NCI-H446 treated with DMSO at 0.1 percent for 48 hours (cell line): ENCODE data around the gene CBFA2T3.

Experiments used
- DNase-seq: peaks from one replicate; lab custom pipeline; 2025; lab: John Stamatoyannopoulos, UW

Gene CBFA2T3

DNA sequence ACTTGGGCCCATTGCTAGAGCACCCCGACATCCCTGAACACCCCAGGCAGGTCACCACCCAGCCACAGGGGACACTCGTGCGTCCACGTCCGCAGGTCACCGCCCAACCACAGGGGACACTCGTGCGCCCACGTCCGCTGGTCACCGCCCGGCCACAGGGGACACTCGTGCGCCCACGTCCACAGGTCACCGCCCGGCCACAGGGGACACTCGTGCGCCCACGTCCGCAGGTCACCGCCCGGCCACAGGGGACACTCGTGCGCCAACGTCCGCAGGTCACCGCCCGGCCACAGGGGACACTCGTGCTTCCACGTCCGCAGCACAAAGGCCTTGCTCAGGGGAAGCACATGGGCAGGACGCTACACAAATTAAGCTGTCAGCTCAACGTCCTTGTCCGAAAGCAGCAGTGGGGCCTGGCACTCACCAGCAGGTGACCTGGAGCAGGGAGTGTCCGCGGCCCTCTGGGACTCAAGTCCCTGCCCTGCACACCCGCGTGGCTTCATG, 137.9 kb downstream of the CBFA2T3 start:
- DNase-seq: no peak

DNA sequence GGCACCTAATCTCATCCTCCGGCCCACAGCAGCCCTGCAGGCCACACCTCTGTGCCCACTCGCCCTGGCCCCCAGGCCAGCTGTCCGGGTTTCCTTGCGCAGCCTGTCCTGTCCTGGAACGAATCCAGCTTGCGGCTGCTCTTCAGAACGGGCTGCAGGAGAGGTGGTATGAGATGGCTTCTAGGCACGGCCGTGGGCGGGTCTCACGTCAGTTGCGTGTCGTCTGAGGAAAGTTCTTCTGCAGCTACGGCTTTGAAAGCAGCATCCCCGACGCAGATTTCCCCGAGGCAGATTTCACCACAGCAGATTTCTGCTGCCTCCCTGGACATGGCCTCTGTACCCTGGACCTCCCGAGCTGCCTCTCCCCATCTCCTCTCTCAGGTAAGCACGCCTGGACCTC, 138.4 kb downstream of the CBFA2T3 start:
- DNase-seq: no peak

DNA sequence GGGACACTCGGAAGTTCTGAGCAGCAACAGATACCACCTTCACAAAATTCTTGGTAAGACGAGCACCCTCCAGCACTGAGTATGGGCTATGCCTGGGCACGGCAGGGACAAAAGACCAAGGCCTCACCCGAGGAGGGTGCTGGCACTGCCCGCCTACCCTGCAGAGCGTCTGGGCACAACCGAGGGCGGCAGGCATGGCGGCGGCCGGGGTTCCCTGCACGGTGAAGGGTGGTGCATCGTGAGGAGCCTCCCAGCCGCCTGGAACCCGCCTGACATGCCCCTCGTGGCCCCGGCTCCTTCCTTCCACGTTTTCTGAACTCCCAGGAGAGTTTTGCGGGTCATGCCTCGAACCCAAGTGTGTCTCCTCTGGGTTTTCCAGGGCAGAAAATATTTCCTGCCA, 139.2 kb downstream of the CBFA2T3 start:
- no peak for DNase-seq

DNA sequence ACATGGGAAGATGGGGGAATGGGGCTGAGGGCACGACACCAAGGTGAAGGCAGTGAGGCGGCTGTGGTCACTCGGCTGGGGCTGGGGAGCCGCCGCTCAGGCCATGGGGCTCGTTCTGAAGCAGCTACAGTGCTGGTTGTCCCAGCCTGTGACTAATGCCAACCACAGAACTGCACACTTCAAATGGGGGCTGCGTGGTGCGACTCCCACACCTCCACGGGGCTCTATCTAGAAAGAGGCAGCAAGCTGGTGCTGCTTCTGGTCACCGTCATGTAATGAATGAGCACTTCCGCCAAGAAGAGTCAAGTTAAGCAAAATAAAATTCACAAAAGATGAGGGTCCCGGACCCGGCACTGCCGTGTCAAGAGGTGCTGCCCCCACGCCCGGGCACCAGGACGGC, 140.2 kb downstream of the CBFA2T3 start:
- no peak for DNase-seq

DNA sequence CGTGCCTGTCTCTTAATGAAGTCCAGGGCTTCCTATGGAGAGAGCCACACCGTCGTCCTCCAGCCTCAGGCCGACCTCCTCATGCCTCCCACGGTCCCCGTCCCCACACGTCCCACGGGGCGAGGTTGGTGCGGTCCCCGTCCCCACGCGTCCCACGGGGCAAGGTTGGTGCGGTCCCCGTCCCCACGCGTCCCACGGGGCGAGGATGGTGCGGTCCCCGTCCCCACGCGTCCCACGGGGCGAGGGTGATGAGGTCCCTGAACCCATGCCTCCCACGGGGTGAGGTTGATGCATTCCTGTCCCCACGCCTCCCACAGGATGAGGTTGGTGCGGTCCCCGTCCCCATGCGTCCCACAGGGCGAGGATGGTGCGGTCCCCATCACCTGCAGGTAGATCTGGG, 141.2 kb downstream of the CBFA2T3 start:
- no peak for DNase-seq

DNA sequence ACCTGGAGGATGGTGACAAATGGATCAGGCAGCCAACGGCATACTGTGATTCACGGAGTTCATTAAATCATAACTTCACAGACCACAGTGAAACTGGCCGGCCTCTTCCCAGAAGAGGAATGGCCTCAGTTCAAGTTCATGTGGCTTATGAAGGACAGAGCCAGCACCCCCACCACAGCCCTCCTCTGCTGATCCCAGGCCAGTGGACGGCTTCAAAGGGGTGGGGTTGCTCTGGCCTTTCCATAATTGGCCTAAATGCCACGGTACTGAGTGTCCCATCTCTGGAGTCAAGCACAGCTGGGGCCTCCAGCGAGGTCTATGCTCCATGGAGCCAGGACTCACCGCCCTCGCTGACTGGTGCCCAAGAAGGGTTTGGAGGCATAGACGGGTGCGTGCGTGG, 141.6 kb downstream of the CBFA2T3 start:
- DNase-seq: no peak

DNA sequence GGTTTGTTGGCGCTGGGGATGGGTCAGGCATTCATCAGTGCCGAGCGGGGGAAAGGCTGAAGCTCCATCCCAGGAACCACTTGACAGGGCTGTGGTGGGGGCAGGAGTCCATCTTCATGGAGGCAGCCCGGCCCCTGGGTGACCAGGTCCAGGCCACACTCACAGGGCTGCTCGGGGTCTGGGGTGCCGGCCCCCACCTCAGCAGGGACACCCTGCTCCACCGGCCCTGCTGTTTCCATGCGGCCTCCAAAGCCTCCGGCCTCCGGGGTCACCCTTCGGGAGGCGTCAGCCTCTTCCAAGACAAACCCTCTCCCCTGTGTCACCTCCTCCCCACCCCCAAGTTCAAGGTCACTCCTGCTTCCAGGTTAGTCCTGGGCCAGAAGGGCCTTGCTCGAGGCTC, 142.3 kb downstream of the CBFA2T3 start:
- DNase-seq: no peak

DNA sequence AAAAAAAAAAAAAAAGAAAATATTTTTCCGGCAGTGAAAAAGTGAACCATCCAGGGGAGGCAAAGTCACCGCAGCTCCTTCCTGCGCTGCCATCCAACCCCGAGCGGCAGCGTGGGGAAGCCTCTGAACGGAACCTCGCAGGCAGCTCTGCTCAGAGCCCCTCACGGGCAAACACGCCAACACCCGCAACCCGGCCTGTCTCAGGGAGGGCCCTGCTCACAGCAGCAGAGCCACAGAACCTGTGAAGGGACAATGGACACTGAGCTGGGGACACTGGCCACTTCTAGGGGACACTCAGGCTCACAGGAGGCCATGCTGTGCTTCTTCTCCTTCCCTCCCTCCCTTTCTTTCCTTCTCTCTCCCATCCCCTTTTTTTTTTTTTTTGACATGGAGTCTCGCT, 143.9 kb downstream of the CBFA2T3 start:
- no peak for DNase-seq

DNA sequence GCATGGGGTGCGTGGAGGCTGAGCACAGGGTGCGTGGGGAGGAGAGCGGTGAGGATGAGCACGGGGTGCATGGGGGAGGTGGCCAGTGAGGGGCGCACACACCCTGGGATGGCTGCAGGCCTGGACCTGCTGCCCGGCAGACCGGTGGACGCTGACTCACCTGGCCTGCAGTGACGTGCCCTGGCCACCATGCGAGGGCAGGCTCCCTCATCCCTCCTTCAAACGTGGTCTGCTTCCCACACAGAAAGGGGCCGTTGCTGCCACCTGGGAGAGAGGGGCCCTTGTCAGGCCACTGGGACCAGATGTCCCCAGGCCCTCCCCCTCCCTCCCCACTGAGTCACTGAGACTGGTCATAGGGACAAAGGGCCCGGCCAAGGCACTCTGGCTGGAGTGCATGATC, 145.2 kb downstream of the CBFA2T3 start:
- DNase-seq: no peak

DNA sequence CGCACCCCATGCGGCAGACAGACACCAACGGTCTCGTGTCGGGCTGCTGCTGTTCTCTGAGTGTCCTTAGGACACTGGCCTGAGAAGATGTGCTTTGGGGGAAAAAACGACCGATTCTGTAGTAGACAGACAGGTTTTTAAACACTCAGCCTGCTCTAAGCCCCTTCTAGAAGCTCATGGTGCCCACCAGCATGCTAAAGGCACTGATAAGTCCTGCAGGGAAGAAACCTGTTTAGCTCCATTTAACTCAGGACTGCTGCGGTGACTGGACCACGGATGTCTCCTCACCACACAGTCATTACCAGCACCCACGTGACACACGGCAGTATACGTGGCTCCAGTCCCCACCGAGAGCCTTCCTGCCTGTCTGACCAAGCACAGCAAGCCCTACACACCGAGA, 146.2 kb downstream of the CBFA2T3 start:
- DNase-seq: no peak

DNA sequence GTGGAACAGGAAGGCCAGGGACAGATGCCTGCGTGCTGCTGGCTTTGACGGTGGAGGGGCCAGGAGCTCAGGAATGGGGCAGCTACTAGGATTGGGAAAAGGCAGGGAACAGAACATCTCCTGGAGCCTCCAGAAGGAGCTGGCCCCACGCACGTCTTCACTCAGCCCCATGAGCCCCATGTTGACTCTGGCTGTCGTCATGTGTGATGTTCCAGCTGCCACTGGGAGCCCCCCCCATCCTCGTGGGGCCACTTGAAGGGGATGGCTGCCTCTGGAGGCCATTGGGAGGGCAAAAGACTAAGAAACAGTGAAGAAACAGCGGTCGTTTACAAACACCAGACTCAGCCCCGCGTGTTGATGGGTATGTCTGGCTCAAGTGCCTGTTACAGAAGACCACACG, 146.7 kb downstream of the CBFA2T3 start:
- no peak for DNase-seq

DNA sequence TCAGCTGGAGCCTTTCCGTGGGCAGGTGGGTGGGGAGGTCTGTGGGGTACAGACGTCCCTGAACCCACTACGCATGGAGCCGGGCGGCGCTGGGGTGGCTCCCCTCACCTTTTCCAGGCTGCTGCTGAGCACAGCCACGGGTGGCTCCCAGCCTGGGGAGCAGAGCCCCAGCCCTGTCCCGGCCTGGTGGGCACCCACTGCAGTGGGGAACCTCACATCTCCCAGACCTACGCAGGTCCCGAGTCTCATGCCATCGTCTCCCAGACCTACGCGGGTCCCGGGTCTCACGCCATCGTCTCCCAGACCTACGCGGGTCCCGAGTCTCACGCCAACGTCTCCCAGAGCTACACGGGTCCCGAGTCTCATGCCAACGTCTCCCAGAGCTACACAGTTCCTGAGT, 148.3 kb downstream of the CBFA2T3 start:
- DNase-seq: no peak

DNA sequence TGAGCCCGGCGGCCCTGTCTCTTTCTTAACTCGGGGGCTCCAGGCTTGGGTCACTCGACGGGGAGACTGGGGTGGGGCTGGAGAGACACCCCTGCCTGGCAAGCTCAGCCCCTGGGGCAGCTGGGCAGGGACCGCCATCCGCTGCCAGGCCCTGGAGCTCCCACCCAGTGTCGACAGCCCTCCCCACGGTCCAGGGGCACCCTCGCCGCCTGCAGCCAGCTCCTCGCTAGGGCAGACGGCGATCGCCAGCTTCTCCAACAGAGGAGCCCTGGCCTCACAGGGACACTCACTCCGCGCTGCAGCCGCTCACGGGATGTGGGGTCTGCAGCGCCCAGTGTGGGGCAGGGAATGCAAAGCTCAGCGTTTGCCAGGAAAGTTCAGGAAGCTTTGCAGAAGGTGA, 149.3 kb downstream of the CBFA2T3 start:
- DNase-seq: no peak

DNA sequence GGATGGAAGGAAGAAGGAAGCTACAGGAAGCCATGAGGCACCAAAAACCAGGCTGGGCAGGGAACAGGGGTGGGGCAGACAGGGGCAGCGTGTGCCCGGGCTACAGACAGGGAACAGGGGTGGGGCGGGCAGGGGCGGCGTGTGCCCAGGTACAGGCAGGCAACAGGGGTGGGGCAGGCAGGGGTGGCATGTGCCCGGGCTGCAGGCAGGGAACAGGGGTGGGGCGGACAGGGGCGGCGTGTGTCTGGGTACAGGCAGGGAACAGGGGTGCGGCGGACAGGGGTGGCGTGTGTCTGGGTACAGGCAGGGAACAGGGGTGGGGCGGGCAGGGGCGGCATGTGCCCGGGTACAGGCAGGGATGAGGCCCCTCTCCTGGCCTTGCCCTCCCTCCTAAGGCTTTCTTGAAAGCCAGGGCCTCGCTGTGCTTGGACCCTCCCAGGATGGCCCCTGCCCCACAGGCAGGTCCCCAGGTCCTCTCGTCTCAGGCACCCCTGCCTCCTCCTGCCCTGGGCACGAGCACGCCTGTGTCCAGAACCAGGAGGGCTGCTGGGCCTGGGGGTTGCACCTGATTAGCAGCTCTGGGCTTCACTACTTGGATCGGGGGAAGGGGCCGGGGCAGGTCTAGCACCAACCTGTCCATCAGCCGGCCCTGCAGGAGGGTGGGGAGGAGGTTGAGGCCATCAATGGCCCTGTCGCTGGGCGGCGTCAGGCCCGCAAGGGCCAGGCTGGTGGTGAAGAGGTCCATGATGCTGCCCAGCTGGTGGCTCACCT, 150.8 kb downstream of the CBFA2T3 start:
- DNase-seq: no peak

DNA sequence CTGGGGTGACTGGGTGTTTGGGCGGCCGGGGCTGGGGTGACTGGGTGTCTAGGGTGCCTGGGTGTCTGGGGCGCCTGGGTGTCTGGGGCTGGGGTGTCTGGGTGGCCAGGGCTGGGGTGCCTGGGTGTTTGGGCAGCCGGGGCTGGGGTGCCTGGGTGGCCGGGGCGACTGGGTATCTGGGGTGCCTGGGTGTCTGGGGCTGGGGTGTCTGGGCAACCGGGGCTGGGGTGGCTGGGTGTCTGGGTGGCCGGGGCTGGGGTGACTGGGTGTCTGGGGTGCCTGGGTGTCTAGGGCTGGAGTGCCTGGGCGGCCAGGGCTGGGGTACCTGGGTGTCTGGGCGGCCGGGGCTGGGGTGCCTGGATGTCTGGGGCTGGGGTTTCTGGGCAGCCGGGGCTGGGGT, 151.9 kb downstream of the CBFA2T3 start:
- no peak for DNase-seq
